Mucosa of gallbladder (tissue), 1 donor: ENCODE results near the gene TRIB2. TPM values are rescaled to one million over a fixed set of nuclear protein-coding genes. Genes with fewer than 3 reads are reported as not detected.

Experiments used
- DNase-seq: peaks from one replicate; pipeline ENCODE4 v3.0.0-alpha.2; 2020; ENCODE audit warnings: low spot score
- total RNA-seq: library from RNA; stranded (reverse); gene quantifications from one replicate; pipeline ENCODE4 v1.2.1, GENCODE V29; 2021
- donor health status: DM: no; HTN: no; CAD: no.

The TRIB2 gene
- total RNA-seq, 1 donor from 2014 or later: 29.1 TPM

GRCh38 chr2:12778369-12778768 is 61.6 kb downstream of the TRIB2 start:
- no peak for DNase-seq

- DNase-seq: no peak
These were observed 62.3 kb downstream of the TRIB2 start for GRCh38 chr2:12778811-12779579.

- no peak for DNase-seq
These were observed 64.6 kb downstream of the TRIB2 start for GRCh38 chr2:12781329-12781728.

- no peak for DNase-seq
These were observed 71.4 kb downstream of the TRIB2 start for GRCh38 chr2:12787891-12788801.

- no peak for DNase-seq
These were observed 75.2 kb downstream of the TRIB2 start for GRCh38 chr2:12791906-12792305.
